ENCODE results near the gene TMEFF2.

The TMEFF2 gene

DNA sequence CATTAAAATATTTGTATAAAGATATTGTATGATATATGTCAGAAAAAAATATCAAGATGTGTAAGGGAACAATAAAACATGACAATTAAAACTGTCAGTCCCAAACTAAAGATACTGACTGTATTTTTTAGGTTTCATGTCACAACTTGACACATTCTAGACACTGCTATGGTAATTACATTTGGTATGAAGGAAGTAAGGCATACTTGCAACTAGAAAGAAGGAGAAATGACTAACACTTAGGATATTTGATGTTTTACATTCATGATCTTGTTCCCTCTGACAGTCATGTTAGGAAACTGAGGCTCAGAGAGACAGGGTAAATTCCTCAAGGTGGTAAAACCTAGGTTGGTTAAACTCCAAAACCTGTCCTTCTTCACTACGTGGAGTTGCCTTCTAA lies 68.3 kb downstream of the TMEFF2 start:
- Histone ChIP-seq H4K20me1 (ENCODE audit: low read depth, low read length) (no peaks in the 10 kb centered on the region), H3K27ac (ENCODE audit: low read depth, low read length) (no peak overlapping the region), H3K9me2 (replicated peaks; ENCODE audit: insufficient read depth, low read length) (no peaks in the 10 kb centered on the region), H3K79me2 (ENCODE audit: insufficient read depth, low read length) (no peaks in the 10 kb centered on the region), H3F3A (ENCODE audit: insufficient read depth) (no peaks in the 10 kb centered on the region), H3K4me3 (ENCODE audit: insufficient read depth, low read length, poor library complexity, severe bottlenecking) (no peak overlapping the region), H3K4me2 (ENCODE audit: low read depth, low read length, poor library complexity, severe bottlenecking) (no peak overlapping the region), H3K36me3 (ENCODE audit: low read length) (no peaks in the 10 kb centered on the region), H2AFZ (ENCODE audit: low read depth, low read length, severe bottlenecking) (no peak overlapping the region), H3K9ac (ENCODE audit: low read length) (no peak overlapping the region), H3K9me3 (ENCODE audit: insufficient read depth, low read length) (no peaks in the 10 kb centered on the region), H3K27me3 (ENCODE audit: low read length) (no peaks in the 10 kb centered on the region)
- TF ChIP-seq EZH2phosphoT487 (conservative IDR thresholded peaks at IDR 0.05; ENCODE audit: low read length) = no peak
- TF ChIP-seq, protein P1, sequence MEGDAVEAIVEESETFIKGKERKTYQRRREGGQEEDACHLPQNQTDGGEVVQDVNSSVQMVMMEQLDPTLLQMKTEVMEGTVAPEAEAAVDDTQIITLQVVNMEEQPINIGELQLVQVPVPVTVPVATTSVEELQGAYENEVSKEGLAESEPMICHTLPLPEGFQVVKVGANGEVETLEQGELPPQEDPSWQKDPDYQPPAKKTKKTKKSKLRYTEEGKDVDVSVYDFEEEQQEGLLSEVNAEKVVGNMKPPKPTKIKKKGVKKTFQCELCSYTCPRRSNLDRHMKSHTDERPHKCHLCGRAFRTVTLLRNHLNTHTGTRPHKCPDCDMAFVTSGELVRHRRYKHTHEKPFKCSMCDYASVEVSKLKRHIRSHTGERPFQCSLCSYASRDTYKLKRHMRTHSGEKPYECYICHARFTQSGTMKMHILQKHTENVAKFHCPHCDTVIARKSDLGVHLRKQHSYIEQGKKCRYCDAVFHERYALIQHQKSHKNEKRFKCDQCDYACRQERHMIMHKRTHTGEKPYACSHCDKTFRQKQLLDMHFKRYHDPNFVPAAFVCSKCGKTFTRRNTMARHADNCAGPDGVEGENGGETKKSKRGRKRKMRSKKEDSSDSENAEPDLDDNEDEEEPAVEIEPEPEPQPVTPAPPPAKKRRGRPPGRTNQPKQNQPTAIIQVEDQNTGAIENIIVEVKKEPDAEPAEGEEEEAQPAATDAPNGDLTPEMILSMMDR (IDR thresholded peaks at IDR 0.05; ENCODE audit: insufficient read depth, low read length, poor library complexity, severe bottlenecking) = no peak

DNA sequence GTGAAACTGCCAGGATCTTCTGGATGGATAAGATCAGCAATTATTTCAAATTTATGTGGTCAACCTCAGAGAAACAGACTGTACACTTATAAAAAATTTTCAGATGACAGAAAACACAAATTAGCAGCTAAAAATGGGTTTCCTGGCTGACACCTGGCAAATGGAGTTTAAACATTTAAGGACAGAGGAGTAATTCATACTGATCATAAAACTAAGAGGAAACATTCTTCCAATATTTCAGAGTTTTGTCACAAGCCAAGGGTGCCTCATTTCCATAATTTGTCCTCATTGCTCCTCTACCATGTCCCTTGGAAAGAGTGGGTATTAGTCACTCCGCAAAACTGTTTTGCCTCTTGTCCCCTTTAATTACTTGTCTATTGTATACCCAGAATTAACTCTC lies 70.2 kb downstream of the TMEFF2 start:
- Histone ChIP-seq H3K4me3 (ENCODE audit: insufficient read depth, low read length, poor library complexity, severe bottlenecking) (no peak overlapping the region), H3F3A (ENCODE audit: insufficient read depth) (no peaks in the 10 kb centered on the region), H3K36me3 (ENCODE audit: low read length) (no peaks in the 10 kb centered on the region), H2AFZ (ENCODE audit: low read depth, low read length, severe bottlenecking) (no peak overlapping the region), H3K27me3 (ENCODE audit: low read length) (no peaks in the 10 kb centered on the region), H3K9me3 (ENCODE audit: insufficient read depth, low read length) (no peaks in the 10 kb centered on the region), H3K9ac (ENCODE audit: low read length) (no peak overlapping the region), H3K4me2 (ENCODE audit: low read depth, low read length, poor library complexity, severe bottlenecking) (no peak overlapping the region), H3K79me2 (ENCODE audit: insufficient read depth, low read length) (no peaks in the 10 kb centered on the region), H4K20me1 (ENCODE audit: low read depth, low read length) (no peaks in the 10 kb centered on the region), H3K9me2 (replicated peaks; ENCODE audit: insufficient read depth, low read length) (no peaks in the 10 kb centered on the region), H3K27ac (ENCODE audit: low read depth, low read length) (no peak overlapping the region)
- TF ChIP-seq EZH2phosphoT487 (conservative IDR thresholded peaks at IDR 0.05; ENCODE audit: low read length) = no peak
- TF ChIP-seq, protein P1 (IDR thresholded peaks at IDR 0.05; ENCODE audit: insufficient read depth, low read length, poor library complexity, severe bottlenecking) = no peak

DNA sequence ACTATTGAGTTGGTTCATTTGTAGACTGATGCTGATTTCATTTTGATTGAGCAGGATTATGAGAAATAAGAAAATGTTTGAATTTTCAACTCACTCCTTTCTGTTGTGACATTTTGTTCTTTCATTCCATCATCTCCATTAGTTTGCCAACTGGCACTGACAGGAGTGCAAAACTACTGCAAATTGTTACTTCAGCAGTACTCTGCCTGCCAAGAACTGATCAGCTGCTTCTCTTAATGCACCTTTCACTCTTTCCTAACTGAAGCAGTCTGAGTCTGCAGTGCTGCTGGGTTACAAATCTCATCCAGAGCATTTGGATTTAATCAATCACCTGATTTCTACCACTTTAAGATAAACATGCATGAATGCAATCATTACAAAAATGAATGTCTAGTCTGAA lies 70.9 kb downstream of the TMEFF2 start:
- Histone ChIP-seq H4K20me1 (ENCODE audit: low read depth, low read length) (no peaks in the 10 kb centered on the region), H3F3A (ENCODE audit: insufficient read depth) (no peaks in the 10 kb centered on the region), H3K27ac (ENCODE audit: low read depth, low read length) (no peak overlapping the region), H3K9ac (ENCODE audit: low read length) (no peak overlapping the region), H3K27me3 (ENCODE audit: low read length) (no peaks in the 10 kb centered on the region), H2AFZ (ENCODE audit: low read depth, low read length, severe bottlenecking) (no peak overlapping the region), H3K36me3 (ENCODE audit: low read length) (no peaks in the 10 kb centered on the region), H3K9me3 (ENCODE audit: insufficient read depth, low read length) (no peaks in the 10 kb centered on the region), H3K4me2 (ENCODE audit: low read depth, low read length, poor library complexity, severe bottlenecking) (no peak overlapping the region), H3K4me3 (ENCODE audit: insufficient read depth, low read length, poor library complexity, severe bottlenecking) (no peak overlapping the region), H3K79me2 (ENCODE audit: insufficient read depth, low read length) (no peaks in the 10 kb centered on the region), H3K9me2 (replicated peaks; ENCODE audit: insufficient read depth, low read length) (no peaks in the 10 kb centered on the region)
- TF ChIP-seq, protein P1 (IDR thresholded peaks at IDR 0.05; ENCODE audit: insufficient read depth, low read length, poor library complexity, severe bottlenecking) = no peak
- TF ChIP-seq EZH2phosphoT487 (conservative IDR thresholded peaks at IDR 0.05; ENCODE audit: low read length) = no peak

All from SU-DHL-6 (cell line).